HG03575 (cell line): Measurements from ENCODE around the gene DOK4.
"Not testable (repeated sequence)": the region's sequence is repeated elsewhere in the genome, so short reads cannot be mapped to it uniquely, and the experiment has no call there.

Source experiments
- ATAC-seq: cut with Tn5 transposase; IDR thresholded peaks from one replicate; pipeline ENCODE4 v1.9.1; 2021; ENCODE audit not compliant: unreplicated experiment, insufficient number of reproducible peaks, low FRiP score; ENCODE audit errors: extremely low read depth

Gene DOK4

DNA sequence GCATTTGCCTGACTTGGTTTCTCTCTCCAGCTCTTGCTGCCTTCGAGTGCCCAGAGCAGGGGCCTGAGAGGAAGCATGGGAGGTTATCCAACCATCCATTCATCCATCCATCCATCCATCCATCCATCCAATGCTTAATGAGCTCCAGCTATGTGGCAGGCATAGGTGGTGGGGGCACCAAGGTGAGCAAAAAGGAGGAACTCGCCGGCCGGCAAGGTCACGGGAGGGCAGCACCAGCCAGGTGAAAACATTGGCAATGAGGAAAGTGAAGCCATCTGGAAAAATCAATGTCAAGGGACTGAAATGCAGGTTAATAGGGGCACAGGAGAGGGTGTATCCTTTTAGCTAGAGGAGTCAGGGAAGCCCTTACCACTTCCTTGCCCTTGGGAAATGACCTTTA lies 18.2 kb upstream of the DOK4 start:
- ATAC-seq = no peak

DNA sequence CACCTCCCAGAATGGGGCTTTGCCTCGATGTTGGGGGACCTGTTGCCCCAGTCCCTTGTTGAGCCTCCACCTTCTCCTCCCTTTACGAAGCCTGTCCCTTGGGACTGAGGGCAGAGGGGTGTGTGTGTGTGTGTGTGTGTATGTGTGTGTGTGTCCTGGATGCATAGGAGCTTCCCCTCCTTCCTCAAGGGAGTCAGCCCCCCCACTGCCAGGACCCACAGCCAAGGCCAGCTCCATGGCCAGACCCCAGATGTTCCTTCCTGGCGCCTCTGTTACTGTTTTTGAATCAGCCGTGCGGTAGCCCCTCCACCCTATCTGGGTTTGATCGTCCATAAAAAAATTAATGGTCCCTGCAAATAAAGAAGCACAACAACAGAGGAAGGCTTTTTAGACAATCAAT lies 17.7 kb upstream of the DOK4 start:
- no peak for ATAC-seq

GRCh38 chr16:57503366-57503765 lies 17.1 kb upstream of the DOK4 start:
- ATAC-seq = no peak

DNA sequence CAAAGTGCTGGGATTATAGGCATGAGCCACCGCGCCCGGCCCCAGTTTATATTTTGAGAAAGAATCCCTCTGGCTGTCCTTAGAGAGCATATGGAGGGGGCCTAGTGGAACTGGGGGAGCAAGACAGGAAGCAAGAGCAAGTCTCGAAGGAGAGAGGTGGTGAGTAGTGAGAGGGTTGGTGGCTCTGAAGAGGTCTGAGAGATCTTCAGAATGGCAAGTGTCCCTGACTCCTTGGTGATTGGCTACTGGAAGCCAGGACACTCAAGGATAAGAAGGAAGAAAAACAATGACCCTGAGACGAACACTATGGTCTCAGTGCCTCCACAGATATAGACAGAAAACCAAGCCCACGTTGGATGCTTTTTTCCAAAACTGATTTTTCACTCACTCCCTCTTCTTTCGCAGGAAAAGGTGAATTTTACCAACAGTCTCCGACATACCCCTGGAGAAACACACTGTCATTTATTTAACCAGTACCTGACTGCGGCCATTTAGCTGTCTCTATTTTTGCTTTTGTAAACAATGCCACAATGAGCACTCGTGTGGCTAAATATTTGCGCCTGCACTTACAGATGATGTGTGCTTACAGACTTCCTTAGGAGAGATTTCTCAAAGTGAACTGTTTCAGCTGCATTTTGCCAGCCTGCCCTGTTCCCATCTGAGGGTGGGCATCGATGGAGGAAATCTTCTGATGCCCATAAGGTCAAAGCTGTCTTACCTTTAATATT lies 15.9 kb upstream of the DOK4 start:
- ATAC-seq = no peak

- no peak for ATAC-seq
These were observed 15.2 kb upstream of the DOK4 start for GRCh38 chr16:57501492-57501891.

DNA sequence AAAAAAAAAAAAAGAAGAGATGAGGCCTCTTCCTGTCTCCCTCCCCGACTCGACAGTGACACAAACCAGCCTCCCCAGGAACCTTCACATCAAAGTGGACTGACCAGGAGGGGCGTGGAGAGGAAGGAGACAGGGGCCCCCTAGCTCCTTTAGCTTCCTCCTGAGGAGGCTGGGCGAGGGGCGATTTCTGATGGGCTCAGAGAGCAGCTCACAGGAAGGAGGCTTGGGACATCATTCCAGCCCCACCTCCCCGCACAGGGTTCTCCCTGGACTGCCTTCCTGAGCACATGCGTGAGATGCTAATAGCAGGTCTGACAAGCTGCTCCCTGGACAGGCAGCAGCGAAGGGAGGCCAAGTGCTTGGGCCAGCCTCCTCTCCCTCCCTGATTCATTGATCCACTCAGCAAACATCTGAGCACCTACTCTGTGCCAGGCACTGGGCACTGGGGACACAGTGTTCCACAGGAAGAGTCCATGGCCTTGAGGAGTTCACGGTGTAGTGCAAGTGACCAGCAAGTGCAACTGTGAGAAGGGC lies 14.4 kb upstream of the DOK4 start:
- ATAC-seq = no peak

DNA sequence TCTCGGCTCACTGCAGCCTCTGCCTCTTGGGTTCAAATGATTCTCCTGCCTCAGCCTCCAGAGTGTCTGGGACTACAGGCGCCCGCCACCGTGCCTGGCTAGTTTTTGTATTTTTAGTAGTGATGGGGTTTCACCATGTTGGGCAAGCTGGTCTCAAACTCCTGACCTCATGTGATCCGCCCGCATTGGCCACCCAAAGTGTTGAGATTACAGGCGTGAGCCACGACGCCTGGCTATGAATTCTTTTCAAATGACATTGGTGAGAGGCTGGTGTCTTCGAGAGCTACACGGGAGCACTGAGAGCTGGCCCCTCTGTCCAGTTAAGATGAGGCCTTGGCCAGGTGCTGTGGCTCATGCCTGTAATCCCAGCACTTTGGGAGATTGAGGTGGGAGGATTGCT lies 13.6 kb upstream of the DOK4 start:
- not testable (repeated sequence) for ATAC-seq

DNA sequence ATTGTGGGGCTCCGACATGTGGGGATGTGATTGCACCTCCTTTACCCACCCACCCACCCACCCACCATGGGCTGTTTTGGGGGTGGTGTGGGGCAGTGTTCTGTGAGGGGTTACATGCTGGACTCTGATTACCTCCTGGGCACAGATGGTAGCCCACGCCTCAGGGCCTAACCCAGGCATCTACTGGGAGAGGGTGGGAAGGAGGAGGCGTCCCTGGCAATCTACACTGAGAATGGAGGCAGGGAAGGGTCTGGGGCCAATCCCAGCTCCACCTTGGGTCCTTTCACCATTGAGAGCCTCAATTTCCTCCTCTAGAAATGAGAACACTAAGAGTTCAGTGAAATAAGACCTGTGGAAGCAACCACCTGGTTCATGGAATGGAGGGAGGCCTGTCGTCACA lies 11.7 kb upstream of the DOK4 start:
- no peak for ATAC-seq

DNA sequence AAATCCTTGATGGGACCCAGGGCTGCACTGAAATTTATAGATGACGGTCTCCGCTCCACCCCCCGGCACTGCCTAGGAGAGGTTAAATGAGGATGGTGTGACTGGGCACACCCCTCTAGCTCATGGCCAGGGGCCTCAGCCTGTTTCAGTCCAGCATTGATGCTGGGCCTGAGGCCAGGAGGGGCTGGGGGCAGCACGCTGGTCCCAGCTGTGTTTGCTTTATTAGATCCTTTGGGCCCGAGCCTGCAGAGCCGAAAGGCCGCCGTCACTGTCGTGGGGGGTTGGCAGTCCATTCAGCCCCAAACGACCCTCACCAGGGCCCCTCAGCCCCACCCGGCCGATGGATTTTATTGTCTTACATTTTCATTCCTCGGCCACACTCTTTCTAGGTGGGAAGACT lies 10.8 kb upstream of the DOK4 start:
- ATAC-seq = no peak

- ATAC-seq = no peak
These were observed 7.5 kb upstream of the DOK4 start for GRCh38 chr16:57493767-57494166.

GRCh38 chr16:57489229-57489628 lies 2.9 kb upstream of the DOK4 start:
- no peak for ATAC-seq

- no peak for ATAC-seq
These were observed 853 bp upstream of the DOK4 start for GRCh38 chr16:57486858-57487834.

GRCh38 chr16:57485091-57485915 lies 990 bp downstream of the DOK4 start:
- no peak for ATAC-seq

- ATAC-seq = no peak
These were observed 1.7 kb downstream of the DOK4 start for GRCh38 chr16:57484515-57485005.

DNA sequence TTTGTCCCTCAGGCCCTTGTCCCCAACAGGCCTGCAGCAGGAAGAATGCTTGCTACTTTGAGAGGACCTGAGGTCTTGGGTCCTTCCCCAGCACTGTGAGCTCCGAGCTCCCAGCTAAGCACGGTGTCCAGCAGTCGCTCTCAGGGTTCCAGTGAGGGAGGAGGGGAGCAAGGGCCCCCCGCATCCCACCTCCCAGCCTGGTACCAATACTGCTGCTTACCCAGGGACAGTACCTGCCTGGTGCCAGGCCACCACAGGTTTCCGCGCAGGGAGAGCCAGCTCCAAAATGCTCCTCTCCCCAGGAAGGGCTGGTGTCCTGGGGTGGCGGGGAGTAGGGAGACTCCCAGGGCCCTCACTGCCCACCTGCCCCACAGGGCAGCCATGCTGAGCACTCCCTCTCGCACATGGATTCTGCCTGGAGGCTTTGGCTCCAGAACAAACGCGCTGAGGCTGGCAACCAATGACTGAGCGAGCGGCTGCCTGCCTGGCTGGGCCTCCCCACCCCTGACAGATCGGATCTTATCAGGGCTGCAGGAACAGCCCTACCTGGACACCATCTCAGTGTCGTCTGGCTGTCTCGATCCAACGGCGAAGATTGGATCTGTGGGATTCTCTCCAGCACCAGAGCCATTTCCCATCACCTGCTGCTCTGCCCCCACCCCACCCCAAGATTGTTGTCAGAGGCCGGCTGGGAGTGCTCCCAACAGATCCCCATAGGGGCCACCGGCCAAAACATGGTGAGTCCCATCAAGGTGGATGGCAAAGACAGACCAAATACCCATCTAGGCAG lies 2.4 kb downstream of the DOK4 start:
- no peak for ATAC-seq

GRCh38 chr16:57482845-57483545 lies 3.3 kb downstream of the DOK4 start:
- ATAC-seq = no peak

- no peak for ATAC-seq
These were observed 4.9 kb downstream of the DOK4 start for GRCh38 chr16:57481421-57481820.

- no peak for ATAC-seq
These were observed 5.5 kb downstream of the DOK4 start for GRCh38 chr16:57480754-57481230.
